Neuronal stem cell (in vitro differentiated cells): ENCODE data around the gene FBXL19.

ENCODE experiments used
- DNase-seq: peaks from one replicate; pipeline ENCODE4 v3.0.0-alpha.2; 2013; ENCODE audit warnings: low spot score
- H2AFZ ChIP-seq: one replicate; pipeline ENCODE4 v1.6.1; 2013; ENCODE audit warnings: mild to moderate bottlenecking, low read length, inconsistent platforms
- H2AK5ac ChIP-seq: 2 replicates; pipeline ENCODE4 v1.6.1; 2013; ENCODE audit warnings: low read depth, mild to moderate bottlenecking, inconsistent platforms, low read length, moderate library complexity, mixed read lengths
- H2BK120ac ChIP-seq: 2 replicates; pipeline ENCODE4 v1.6.1; 2013; ENCODE audit warnings: low read depth, mild to moderate bottlenecking, inconsistent platforms, low read length, moderate library complexity, mixed read lengths
- H2BK12ac ChIP-seq: one replicate; pipeline ENCODE4 v1.6.1; 2013; ENCODE audit warnings: low read length, inconsistent platforms
- H2BK15ac ChIP-seq: 2 replicates; pipeline ENCODE4 v1.6.1; 2013; ENCODE audit warnings: mild to moderate bottlenecking, low read length, inconsistent platforms, mixed read lengths
- H2BK5ac ChIP-seq: one replicate; pipeline ENCODE4 v1.6.1; 2013; ENCODE audit warnings: inconsistent platforms, mild to moderate bottlenecking, low read length, moderate library complexity
- H3K14ac ChIP-seq: one replicate; pipeline ENCODE4 v1.6.1; 2013; ENCODE audit warnings: low read length, inconsistent platforms
- H3K18ac ChIP-seq: 2 replicates; pipeline ENCODE4 v1.6.1; 2013; ENCODE audit warnings: low read length, inconsistent platforms
- H3K23ac ChIP-seq: 2 replicates; pipeline ENCODE4 v1.6.1; 2013; ENCODE audit warnings: low read depth, mild to moderate bottlenecking, mixed read lengths, low read length, inconsistent platforms; ENCODE audit not compliant: poor library complexity
- H3K27ac ChIP-seq: replicated peaks from 3 replicates; pipeline ENCODE4 v1.5.1; 2013; ENCODE audit warnings: low read length, inconsistent platforms
- H3K27me3 ChIP-seq, 3 experiments: 2 replicates each; pipeline ENCODE4 v1.6.1; 2013; ENCODE audit warnings: low read length in 3 of 3, mild to moderate bottlenecking in 2 of 3, inconsistent platforms in 1 of 3, low read depth in 1 of 3, mixed read lengths in 1 of 3, moderate library complexity in 1 of 3; ENCODE audit not compliant: control insufficient read depth in 3 of 3, insufficient read depth in 3 of 3
- H3K36me3 ChIP-seq, 2 donors: replicated peaks in 1 of 2; 2 replicates each; pipeline ENCODE4 v1.6.1; 2013; ENCODE audit warnings: low read length in 2 of 2; ENCODE audit not compliant: control insufficient read depth in 2 of 2, insufficient read depth in 2 of 2
- H3K4ac ChIP-seq: 2 replicates; pipeline ENCODE4 v1.6.1; 2013; ENCODE audit warnings: inconsistent platforms, mild to moderate bottlenecking, low read length, moderate library complexity
- H3K4me1 ChIP-seq, 2 donors: 1 replicate in 1 of 2; 2 replicates in 1 of 2; pipeline ENCODE4 v1.6.1; 2013; ENCODE audit warnings: low read length in 2 of 2, low read depth in 1 of 2; ENCODE audit not compliant: control insufficient read depth in 2 of 2, insufficient read depth in 1 of 2
- H3K4me2 ChIP-seq: one replicate; pipeline ENCODE4 v1.6.1; 2013; ENCODE audit warnings: mild to moderate bottlenecking, low read length, inconsistent platforms; ENCODE audit not compliant: insufficient read depth, poor library complexity, severe bottlenecking
- H3K4me3 ChIP-seq, 2 donors: 2 replicates each; pipeline ENCODE4 v1.5.1; 2013; ENCODE audit warnings: low read length in 2 of 2, mild to moderate bottlenecking in 2 of 2, inconsistent platforms in 1 of 2, moderate library complexity in 1 of 2
- H3K79me1 ChIP-seq: one replicate; pipeline ENCODE4 v1.6.1; 2013; ENCODE audit warnings: low read depth, mild to moderate bottlenecking, inconsistent platforms, low read length, moderate library complexity
- H3K9ac ChIP-seq: one replicate; pipeline ENCODE4 v1.6.1; 2013; ENCODE audit warnings: mild to moderate bottlenecking, low read depth, low read length, inconsistent platforms; ENCODE audit not compliant: poor library complexity
- H3K9me3 ChIP-seq, 2 donors: replicated peaks in 1 of 2; 2 replicates each; pipeline versions ENCODE3 to v1.6.1; 2013; ENCODE audit warnings: low read length in 2 of 2, mild to moderate bottlenecking in 2 of 2, inconsistent platforms in 1 of 2, low read depth in 1 of 2, mixed read lengths in 1 of 2, moderate library complexity in 1 of 2; ENCODE audit not compliant: control insufficient read depth in 2 of 2, insufficient read depth in 1 of 2
- H4K8ac ChIP-seq: one replicate; pipeline ENCODE4 v1.6.1; 2013; ENCODE audit warnings: low read depth, mild to moderate bottlenecking, inconsistent platforms, low read length, moderate library complexity
- H4K91ac ChIP-seq: one replicate; pipeline ENCODE4 v1.6.1; 2013; ENCODE audit warnings: low read length, low read depth, mild to moderate bottlenecking, inconsistent platforms; ENCODE audit not compliant: poor library complexity
- WGBS, 2 donors: extraction: QIAGEN DNeasy Blood & Tissue Kit; methylation state at CpG; one replicate each; pipeline ENCODE4 v1.1.7; 2013; ENCODE audit warnings: missing lambda C conversion rate in 2 of 2, mixed read lengths in 1 of 2; ENCODE audit not compliant: insufficient read length in 2 of 2, insufficient replicate concordance in 1 of 2; ENCODE audit errors: extremely low coverage in 2 of 2; 5-methylcytosine and 5-hydroxymethylcytosine counted together

FBXL19 gene

GRCh38 chr16:30942426-30942806 is 19.0 kb downstream of the FBXL19 start:
- no peak overlapping the region for H2BK120ac ChIP-seq
- no peak overlapping the region for H2BK5ac ChIP-seq
- no peak for DNase-seq
- no peak overlapping the region for H4K8ac ChIP-seq
- no peak overlapping the region for H3K4me2 ChIP-seq
- no peaks in the 10 kb centered on the region for H3K27me3 ChIP-seq
- no CpG with 5 or more reads among the region's 4 CpGs for WGBS, 2 donors
- H3K14ac ChIP-seq, result no peak overlapping the region
- peaks cover 7 to 11% of the 10 kb centered on the region in 2 donors for H3K4me1 ChIP-seq
- H2AFZ ChIP-seq, result no peak overlapping the region
- H3K4me3 ChIP-seq, result no peak overlapping the region
- no peak overlapping the region for H3K4ac ChIP-seq
- no peak overlapping the region for H3K27ac ChIP-seq
- no peaks in the 10 kb centered on the region for H3K9me3 ChIP-seq
- no peak overlapping the region for H3K9ac ChIP-seq
- H3K79me1 ChIP-seq, result peaks cover 7% of the 10 kb centered on the region
- peak overlapping the region; percentile 91 for H3K18ac ChIP-seq
- no peak overlapping the region for H3K23ac ChIP-seq
- no peak overlapping the region for H2BK15ac ChIP-seq
- H2BK12ac ChIP-seq, result peak overlapping the region; percentile 28
- peak overlapping the region; percentile 30 for H2AK5ac ChIP-seq
- H3K36me3 ChIP-seq, result peaks cover 40 to 78% of the 10 kb centered on the region in 2 donors
- no peak overlapping the region for H4K91ac ChIP-seq

GRCh38 chr16:30944352-30944751 is 21.0 kb downstream of the FBXL19 start:
- H3K9ac ChIP-seq, result no peak overlapping the region

GRCh38 chr16:30946671-30947540 is 23.5 kb downstream of the FBXL19 start:
- WGBS, 2 donors, result no CpG with 5 or more reads among the region's 38 CpGs
- Histone ChIP-seq H3K4me2 (peak overlapping the region; percentile 43), H2BK12ac (peak overlapping the region; percentile 99), H4K91ac (no peak overlapping the region), H2AK5ac (peak overlapping the region; percentile 99), H3K9me3 (no peaks in the 10 kb centered on the region), H3K18ac (peak overlapping the region; percentile 95), H2BK120ac (peak overlapping the region; percentile 76), H3K23ac (peak overlapping the region; percentile 11), H3K27me3 (no peaks in the 10 kb centered on the region), H3K4me3 (no peak overlapping the region), H4K8ac (no peak overlapping the region), H3K36me3 (peaks cover 30 to 46% of the 10 kb centered on the region in 2 donors), H2BK5ac (peak overlapping the region; percentile 99), H3K79me1 (peaks cover 18% of the 10 kb centered on the region), H2BK15ac (peak overlapping the region; percentile 100), H3K14ac (peak overlapping the region; percentile 96), H3K27ac (peak overlapping the region; percentile 73), H3K4ac (peak overlapping the region; percentile 5), H3K4me1 (peaks cover 19 to 23% of the 10 kb centered on the region in 2 donors), H3K9ac (peak overlapping the region; percentile 88), H2AFZ (no peak overlapping the region)
- no peak for DNase-seq

More at GRCh38 chr16:30944352-30944751, 21.0 kb downstream of the FBXL19 start:
- H2BK5ac ChIP-seq, result no peak overlapping the region
- peaks cover 33 to 68% of the 10 kb centered on the region in 2 donors for H3K36me3 ChIP-seq
- H4K91ac ChIP-seq, result no peak overlapping the region
- H3K18ac ChIP-seq, result no peak overlapping the region
- H2BK15ac ChIP-seq, result no peak overlapping the region
- no peak overlapping the region for H3K4me2 ChIP-seq
- H3K14ac ChIP-seq, result no peak overlapping the region
- no peak overlapping the region for H3K27ac ChIP-seq
- no peak overlapping the region for H3K4ac ChIP-seq
- no peak overlapping the region for H2BK12ac ChIP-seq
- no peaks in the 10 kb centered on the region for H3K27me3 ChIP-seq
- no peak overlapping the region for H2BK120ac ChIP-seq
- no peak overlapping the region for H2AK5ac ChIP-seq
- no peak for DNase-seq
- no peak overlapping the region for H3K4me3 ChIP-seq
- no peaks in the 10 kb centered on the region for H3K9me3 ChIP-seq
- H3K4me1 ChIP-seq, result peaks cover 10 to 12% of the 10 kb centered on the region in 2 donors
- H4K8ac ChIP-seq, result no peak overlapping the region
- H2AFZ ChIP-seq, result no peak overlapping the region
- no peak overlapping the region for H3K23ac ChIP-seq
- peaks cover 10% of the 10 kb centered on the region for H3K79me1 ChIP-seq

- Histone ChIP-seq H4K8ac (no peak overlapping the region), H3K79me1 (peaks cover 14% of the 10 kb centered on the region), H2BK120ac (peak overlapping the region; percentile 76), H3K9ac (peak overlapping the region; percentile 63), H3K27ac (peak overlapping the region; percentile 92), H3K4me3 (peak overlapping the region; percentile 70 to 80), H3K14ac (no peak overlapping the region), H3K23ac (no peak overlapping the region), H3K4ac (peak overlapping the region; percentile 37), H2AK5ac (peak overlapping the region; percentile 99), H3K4me2 (peak overlapping the region; percentile 84), H3K9me3 (no peaks in the 10 kb centered on the region), H4K91ac (no peak overlapping the region), H2BK5ac (peak overlapping the region; percentile 99), H2AFZ (peak overlapping the region; percentile 90), H3K18ac (peak overlapping the region; percentile 96), H3K36me3 (peaks cover 25 to 40% of the 10 kb centered on the region in 2 donors), H3K4me1 (peaks cover 19 to 20% of the 10 kb centered on the region in 2 donors), H2BK12ac (no peak overlapping the region), H2BK15ac (peak overlapping the region; percentile 100), H3K27me3 (no peaks in the 10 kb centered on the region)
- no peak for DNase-seq
- no CpG with 5 or more reads among the region's 3 CpGs for WGBS, 2 donors
Observed at GRCh38 chr16:30947541-30947858, 24.1 kb downstream of the FBXL19 start.
